Kidney tubule cell (primary cell): ENCODE measurements around the gene EIF4E1B.

Source experiments
- DNase-seq: peaks from one replicate; pipeline ENCODE4 v3.0.0-alpha.2; 2018; ENCODE audit warnings: low spot score

The EIF4E1B gene

DNA sequence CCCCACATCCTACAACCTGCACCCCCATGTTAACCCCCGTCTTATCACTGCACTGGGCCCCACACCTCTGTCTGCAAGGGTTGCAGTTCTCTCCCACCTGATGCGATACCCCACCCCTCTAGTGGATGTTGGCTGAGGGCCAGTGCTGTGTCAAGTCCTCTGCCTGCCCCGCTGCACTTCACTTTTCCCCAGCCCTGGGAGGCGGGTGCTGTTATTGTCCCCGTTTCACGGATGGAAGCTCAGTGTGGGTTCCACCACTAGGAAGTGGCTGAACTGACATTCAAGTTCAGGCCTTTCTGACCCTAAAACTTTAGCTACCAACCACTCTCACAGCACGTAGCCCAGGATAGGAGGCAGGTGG lies 3.6 kb upstream of the EIF4E1B start:
- DNase-seq: no peak

DNA sequence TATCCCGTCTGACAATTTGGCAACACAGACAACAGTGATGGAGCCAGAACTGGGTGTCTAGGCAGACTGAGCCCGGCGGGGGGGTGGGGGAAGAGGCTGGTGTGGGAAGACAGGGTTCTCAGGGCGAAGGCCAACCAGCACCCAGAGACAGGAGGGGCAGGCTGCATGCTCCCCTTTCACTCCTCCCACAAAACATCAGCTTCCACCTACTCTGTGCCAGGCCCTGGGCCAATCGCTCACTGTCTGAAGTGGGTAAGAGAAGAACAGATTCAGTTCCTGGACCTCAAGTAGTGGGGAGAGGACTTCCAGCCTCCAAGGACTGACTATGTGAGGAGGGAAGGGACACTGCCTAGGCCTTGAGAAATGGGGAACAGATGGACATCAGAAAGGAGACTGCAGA lies 2.9 kb upstream of the EIF4E1B start:
- DNase-seq: no peak

DNA sequence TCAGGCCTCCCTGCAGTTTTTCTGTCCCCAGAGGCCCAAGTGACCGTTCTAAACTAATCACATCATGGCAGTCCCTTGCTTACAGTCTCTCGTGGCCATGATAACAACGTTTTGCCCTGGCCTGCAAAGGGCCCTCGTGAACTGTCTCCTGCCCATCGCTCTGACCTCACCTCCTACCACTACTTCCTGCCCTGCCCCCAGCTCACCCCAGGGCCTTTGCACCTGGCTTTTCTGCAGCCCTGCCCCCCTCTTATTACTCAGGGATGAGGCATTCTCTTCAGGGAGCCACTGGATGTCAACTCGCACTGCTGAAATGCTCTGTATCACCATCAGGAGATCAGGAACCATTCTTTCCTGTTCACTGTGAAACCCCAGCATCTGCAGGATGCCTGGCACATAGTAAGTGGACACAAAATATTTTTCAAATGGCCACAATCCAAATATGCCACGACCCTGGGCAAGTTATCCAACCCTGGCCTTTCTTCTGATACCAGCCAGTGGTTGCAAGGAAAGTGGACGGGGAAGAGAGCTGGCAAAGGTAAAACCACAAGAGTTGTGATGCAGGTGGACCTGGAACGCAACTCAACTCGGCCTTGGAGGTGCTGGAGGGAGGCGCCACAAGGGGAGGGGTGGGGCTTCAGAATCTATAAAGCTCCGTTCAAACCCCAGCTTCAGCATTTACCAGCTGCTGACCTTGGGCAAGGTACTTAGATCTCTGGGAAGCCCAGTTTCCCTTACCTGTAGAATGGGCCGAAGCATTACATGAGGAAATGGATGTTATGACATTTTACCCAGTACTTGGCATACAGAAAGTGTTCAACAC lies 1.9 kb upstream of the EIF4E1B start:
- DNase-seq: peak; percentile 69

DNA sequence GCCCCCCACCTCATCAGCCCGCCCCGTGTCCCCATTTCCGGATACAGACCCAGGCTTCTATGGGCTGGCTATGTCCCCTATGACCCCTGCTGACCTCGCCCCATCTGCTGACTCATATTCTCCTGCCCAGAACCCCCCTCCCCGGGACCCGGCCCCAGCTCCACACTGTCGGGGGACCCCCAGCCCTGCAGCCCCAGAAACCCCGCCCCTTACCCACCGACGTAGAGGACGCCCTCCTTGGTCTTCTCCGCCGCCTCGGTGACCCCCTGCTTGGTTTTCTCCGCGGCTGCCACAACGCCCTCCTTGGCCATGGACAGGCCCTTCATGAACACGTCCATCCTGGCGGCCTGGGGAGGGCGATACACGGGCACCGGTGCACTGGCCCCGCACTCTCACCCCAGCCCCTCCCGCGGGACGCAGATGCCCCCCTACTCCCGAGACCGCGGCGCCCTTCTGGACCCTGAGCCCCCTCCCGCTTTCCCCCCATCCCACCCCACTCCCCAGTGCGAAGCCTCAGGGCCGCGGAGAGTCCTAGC lies 1.1 kb upstream of the EIF4E1B start:
- DNase-seq: no peak

DNA sequence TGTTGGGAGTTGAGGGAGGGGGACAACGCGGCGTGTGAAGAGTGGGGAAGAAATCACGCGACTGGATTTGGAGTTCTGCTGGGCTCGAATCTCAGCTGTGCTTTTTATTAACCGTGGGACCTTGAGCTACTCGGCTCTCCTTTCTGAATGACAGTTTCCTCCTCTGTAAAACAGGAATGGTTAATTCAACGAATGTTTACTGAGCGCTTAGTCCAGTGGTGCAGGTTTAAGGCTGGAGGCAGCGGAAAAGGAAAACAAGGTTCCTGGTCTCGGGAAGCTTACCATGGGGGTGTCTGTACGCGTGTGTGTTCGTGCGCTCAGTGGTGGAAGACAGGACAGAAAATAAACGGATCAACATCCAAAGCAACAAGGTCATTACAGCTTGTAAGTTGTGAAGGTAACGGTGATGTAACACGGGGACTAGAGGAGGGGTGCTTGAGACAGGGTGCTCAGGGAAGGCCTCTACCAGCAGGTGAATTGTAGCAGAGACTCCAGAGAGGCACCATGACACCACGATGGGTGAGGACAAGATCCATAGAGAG lies 277 bp downstream of the EIF4E1B start:
- DNase-seq: no peak

DNA sequence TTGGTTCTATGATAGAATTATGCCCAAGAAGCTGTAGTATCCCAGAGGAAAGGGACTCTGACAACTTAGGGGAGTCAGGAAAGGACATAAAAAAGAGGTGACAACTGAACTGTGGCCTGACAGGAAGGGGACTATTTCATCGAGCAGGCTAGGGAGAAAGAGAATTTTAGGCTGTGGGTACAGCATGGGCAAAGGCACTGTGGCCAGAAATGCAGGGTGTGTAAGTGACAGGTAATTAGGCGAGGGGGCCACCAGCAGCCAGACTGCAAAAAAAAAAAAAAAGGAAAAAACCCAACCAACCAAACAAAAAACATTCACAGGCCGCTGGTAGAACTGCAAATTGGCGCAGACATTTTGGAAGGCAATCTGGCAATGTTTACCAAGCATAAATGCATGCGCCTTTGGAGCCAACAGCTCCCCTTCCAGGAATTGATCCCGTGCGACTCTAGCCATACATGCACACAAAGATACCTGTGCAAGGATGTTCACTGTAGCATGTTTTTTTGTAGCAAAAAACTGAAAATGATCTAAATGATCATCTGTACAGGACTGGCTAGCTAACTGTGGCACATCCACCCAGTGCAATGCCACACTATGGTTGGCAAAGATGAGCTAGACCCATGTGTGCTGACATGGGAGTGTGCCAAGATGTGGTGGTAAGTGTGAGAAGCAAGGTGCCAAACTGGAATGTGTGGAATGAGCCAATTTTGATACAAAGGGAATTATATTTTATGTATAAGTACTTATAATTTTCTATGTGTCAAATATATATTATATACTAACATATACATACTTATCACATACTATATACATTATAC lies 1.1 kb downstream of the EIF4E1B start:
- DNase-seq: no peak

DNA sequence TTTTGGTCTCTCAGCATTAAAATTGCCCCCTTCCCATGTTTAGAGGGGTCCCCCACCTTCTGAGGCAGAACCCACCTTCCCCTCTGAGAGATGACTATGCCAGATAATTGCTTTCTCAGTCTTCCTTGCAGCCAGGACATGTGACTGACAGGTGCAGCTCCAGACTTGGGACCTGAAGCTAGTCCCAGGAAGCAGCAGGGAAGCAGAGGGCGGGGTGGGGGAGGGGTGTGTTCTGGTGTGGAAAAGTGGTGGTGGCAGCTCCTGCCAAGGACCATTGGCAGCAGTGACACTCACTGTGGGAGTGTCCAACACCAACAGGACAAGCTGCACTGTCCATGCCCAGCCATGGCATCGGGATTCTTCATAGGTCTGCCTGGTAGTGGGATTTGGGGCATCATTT lies 2.3 kb downstream of the EIF4E1B start:
- DNase-seq: no peak

DNA sequence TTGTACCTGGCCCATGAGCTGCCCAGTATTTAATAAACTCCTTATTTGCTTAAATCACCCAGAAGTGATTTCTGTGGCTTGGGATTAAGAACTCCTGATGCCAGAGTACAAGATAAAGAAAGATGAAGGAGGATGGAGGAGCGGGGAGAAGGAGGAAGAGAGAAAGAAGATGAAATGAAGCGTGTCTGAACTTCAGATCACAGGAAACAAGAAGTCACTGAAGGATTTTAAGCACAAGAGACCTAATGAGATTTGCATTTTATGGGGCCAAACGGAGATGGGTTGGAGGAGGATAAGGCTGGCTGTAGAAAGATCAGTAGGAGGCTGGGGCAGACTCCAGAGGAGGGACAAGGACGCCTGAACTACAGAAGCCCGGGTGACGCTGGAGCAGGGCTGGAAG lies 3.1 kb downstream of the EIF4E1B start:
- DNase-seq: no peak

DNA sequence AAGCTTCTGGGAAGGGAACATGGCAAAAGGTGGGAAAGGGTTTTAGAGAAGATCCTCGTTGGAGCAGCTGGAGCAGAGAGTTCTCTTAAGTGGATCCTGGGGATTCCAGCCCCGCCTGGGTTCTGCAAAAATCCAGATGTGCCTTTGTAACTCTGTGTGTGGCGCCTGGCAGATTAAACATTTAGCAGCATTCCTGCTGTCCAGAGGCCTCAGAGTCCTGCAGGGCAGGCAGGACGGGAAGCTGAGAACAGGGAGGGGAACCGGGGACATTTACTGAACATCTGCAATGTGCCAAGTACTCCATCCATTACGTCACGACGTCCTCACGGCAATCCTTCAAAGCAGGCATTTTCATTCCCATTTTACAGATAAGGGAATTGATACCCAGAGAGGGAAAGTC lies 6.0 kb downstream of the EIF4E1B start:
- DNase-seq: no peak

DNA sequence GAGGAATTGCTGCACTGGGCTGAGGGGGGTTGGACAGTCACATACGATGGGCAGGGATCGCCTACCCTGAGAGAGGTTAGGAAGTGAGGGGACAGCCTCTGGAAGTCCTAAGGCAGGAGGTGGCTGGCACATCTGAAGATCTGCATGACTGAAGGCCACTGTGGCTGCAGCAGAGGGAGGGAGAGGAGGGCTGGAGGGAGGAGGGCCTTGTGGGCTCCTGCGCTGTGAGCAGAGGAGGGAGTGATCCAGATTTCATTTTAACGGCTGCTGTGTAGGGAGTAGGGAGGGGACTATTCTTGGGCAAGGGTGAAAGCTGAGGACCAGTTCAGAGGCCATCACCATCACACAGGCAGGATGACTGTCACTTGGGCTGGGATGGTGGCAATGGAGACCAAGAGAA lies 7.1 kb downstream of the EIF4E1B start:
- no peak for DNase-seq

DNA sequence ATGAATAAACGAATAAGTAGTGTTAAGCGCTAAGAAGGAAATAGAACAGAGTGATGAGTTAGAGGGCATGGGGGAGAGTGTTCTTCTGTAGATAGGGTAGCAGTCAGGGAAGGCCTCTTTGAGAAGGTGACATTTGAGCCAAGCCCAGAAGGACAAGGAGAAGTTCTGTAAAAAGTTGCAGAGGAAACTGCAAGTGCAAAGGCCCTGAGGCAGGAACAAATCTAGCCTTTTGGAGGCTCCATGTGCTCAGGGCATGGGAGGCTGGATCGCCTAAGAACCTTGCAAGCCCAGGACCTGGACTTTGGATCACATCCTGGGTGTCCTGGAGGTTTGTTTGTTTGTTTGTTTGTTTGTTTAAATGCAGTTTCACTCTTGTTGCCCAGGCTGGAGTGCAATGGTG lies 8.0 kb downstream of the EIF4E1B start:
- DNase-seq: no peak

DNA sequence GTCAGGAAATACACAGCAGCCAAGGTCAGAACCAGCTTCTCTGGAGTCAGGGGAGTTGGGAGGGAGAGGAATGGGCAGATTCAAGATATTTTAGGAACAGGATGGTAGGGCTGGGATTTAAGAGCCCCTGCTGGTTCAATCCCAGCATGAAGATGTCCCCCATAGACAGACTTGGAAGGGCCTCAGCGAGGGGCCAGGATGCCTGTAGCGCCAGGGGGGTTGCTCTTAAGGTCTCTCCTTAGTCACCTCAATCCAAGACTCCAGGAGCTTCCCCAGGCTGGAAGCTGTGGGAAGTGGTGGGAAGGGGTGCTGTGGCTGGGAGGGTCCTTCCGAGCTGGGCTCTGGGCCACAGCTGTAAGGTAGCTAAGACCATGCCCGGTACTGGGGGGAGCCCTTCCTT lies 8.7 kb downstream of the EIF4E1B start:
- no peak for DNase-seq

DNA sequence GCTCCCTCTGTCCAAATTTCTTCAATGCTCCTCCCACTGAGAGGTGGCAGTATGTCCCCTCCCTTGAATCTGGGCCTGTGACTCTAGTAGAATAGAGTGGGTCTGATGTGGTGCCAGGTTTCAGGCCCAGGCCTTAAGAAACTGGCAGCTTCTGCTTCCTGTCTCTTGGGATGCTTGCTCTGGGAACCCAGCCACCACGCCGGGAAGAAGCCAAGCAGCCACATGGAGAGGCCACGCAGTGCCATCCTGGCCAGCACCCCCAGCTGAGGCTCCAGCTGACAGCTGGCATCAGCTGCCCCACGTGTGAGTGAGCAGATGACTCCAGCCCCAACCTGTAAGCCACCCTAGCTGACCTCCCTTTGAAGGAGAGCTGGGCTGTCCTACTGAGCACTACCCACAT lies 9.5 kb downstream of the EIF4E1B start:
- no peak for DNase-seq

DNA sequence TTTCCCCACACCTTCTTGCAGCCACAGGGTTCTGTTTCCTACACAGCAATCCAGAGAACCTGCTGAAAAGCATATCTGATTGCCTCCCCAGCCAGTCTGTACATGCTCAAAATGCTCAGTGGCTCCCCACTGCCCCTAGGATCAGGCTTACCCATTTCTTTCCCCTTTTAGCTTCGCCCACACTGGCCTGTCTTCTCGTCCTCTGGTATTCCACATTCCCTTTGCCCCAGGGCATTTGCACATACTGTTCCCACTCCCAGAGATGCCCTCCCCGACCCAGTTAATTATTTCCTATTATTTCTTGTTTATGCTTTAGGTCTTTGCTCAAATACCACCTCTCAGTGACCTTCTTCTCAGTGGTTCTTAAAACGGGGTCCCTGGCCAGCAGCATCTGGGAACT lies 10.1 kb downstream of the EIF4E1B start:
- no peak for DNase-seq

DNA sequence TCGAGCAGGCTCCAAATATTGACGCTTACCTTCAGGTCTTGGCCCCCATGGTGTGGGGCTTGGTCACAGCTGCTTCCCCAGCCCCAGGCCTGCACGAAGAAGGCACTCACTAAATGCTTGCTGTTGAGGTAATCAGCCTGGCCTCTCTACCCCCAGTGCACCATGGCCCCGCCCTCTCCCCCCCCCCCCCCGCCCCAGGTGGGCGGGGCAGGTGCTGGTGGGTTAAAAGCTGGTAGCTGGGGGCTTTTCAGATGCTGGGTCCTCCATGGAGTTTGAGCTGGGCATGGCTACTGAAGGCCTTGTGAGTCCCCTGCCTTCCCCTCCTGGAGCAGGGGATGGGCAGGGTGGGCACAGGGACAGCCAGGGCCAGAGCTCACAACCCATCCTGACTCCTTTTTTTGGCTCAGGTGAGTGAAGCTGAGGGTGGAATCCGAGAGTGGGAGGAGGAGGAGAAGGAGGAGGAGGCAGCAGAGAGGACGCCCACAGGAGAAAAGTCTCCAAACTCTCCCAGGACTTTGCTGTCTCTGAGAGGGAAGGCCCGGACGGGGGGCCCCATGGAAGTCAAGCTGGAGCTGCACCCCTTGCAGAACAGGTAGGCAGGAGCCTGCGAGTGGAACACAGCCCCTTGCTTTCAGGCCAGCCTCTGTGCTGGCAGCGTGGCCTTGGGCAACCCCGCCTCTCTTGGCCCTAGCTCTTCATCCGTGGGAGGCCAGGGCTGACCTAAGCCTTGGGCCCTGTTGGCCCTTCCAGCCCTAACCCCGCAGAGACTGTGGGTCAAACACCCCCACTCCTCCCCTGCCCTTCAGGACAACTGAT lies 12.4 kb downstream of the EIF4E1B start:
- no peak for DNase-seq

DNA sequence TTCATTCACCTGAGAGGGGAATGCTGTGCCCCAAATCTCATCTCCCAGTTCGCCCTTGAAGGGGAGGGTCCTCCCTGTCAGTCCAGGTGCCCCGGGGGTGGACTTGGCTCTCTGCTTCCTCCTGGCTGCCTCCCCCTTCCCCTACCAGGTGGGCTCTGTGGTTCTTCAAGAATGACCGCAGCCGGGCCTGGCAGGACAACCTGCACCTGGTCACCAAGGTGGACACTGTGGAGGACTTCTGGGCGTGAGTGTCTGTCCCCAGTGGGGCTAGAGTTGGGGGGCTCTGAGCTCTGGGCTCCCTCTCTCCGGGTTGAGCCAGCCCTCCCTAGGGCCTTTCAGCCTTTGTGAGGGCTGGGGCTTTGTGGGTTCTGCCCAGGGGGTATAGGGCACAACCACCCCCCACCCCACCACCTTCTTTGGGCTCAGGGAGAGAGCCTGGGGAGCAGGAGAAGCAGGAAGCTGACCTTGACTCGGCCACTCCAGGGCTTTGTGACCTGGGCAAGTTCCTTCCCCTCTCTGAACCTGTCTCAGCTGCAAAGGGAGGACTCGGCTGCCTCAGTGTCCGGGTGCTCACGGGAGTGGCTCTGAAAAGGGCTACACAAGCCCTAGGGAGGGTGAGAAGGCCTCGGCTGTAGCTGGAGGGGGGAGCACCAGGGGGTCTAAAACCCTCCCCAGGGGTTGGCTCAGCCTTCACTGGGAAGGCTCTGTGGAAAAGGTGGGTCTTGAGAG lies 13.2 kb downstream of the EIF4E1B start:
- DNase-seq: no peak

DNA sequence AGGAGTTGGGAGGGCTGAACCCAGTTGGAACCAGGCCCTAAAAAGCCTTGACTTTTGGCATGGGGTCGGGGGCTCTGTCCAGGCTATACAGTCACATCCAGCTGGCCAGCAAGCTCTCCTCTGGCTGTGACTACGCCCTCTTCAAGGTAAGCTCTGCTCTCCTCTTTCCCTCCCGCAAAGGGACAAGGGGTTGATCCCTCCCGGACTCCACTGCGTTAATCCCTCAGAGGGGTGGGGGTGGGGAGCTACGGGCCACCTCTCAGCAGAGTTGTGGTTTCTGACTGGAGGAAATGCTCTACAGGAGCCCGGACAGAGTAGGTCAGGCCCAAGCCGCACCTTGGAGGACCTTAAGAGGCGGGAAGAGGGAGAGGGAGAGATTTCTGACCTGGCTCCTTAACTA lies 13.8 kb downstream of the EIF4E1B start:
- DNase-seq: no peak

DNA sequence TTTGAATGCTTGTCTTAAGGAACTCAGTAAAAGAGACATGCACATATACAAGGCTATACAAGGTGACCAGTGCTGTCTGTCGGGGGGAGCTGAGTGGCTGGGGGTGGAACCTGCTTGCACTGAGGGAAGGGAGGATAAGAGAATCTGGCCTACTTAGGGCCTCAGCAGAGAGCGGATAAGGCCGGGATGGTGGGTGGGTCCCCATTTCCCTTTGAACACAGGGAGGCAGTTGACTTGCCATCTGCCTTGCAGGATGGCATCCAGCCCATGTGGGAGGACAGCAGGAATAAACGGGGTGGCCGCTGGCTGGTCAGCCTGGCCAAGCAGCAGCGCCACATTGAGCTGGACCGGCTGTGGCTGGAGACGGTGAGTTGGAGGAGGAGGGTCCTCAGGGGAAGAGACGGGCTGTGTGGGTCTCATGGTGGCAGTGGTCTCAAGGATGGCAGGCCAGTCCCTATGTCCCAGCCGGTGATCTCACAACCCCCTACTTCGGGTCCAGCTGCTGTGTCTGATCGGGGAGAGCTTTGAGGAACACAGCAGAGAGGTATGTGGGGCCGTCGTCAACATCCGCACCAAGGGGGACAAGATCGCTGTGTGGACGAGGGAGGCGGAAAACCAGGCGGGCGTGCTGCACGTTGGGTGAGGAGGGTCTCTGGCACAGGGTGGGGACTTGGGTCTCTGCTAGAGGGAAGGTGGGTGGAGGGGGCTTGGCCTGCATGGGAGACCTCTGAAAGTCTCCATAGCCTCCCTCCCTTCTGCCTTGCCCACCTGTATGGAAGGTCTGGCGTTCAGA lies 14.6 kb downstream of the EIF4E1B start:
- no peak for DNase-seq

DNA sequence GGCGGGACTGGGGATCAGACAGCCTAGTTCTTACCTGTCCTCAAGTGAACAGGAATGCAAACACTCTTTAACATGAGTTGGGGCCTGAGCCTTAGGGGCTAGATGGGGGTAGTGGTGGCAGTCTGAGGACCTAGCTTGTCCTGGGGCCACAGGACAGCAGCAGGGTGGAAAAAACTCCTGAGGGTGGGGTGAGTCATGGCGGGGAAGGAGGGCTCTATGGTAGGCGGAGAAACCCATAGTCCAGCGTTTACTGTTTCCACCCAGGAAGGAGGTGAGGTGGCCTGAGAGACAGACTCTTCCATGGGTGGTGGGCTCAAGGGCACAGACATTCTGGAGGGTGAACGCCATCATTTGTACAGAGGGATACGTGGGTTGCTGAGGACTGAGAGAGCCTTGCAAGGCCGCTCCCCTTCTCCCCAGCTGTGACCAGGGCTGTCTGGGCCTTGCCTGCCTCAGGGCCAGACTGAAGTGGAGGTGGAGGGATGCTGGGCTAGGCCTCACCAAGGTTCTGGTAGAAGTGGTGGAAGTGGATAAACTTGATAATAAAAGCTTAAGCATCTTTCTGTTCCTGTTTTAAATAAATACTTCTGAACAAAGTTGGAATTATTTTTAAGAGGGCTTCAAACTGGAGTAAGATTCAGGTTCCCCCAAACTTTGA lies 15.7 kb downstream of the EIF4E1B start:
- DNase-seq: no peak

DNA sequence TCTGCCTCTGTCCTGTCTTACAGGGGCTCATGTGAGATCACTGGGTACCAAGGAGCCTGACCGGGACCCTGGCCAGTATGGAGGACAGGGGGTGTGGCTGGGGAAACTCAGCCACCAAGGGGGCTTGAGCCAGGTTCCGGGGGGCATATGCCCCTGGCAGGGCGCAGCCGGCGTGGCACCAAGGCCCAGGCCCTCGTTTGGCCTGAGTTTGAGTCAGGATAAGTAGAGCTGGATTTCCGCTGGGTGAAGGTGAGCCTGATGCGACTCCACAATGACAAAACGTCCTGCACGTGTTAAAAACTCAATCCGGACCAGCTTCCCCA lies 16.2 kb downstream of the EIF4E1B start:
- DNase-seq: no peak
